ENCODE data around the gene WDFY2.

The WDFY2 gene

GRCh38 chr13:51799261-51799660 is 215.0 kb downstream of the WDFY2 start:
- no peaks in the 10 kb centered on the region for H3K36me3 ChIP-seq (replicated peaks)
- H3K27ac ChIP-seq, result no peak overlapping the region
- H3K4me3 ChIP-seq (ENCODE audit: low read depth, low read length), result no peak overlapping the region
- no peak for TF ChIP-seq CTCF (IDR thresholded peaks at IDR 0.05; ENCODE audit: low read depth, low read length, missing control alignments)
- no peak for DNase-seq
- in situ Hi-C loops (cut with HindIII; ENCODE audit: low pct_ligation_motif_present, low sequenced_read_pairs), result no loop called here
- H3K27me3 ChIP-seq (replicated peaks), result no peaks in the 10 kb centered on the region

- DNase-seq, result no peak
- Histone ChIP-seq H3K27ac (no peak overlapping the region), H3K27me3 (replicated peaks) (no peaks in the 10 kb centered on the region), H3K36me3 (replicated peaks) (no peaks in the 10 kb centered on the region), H3K4me3 (ENCODE audit: low read depth, low read length) (no peak overlapping the region)
- in situ Hi-C loops (cut with HindIII; ENCODE audit: low pct_ligation_motif_present, low sequenced_read_pairs), result no loop called here
- TF ChIP-seq CTCF (IDR thresholded peaks at IDR 0.05; ENCODE audit: low read depth, low read length, missing control alignments), result no peak
Observed at GRCh38 chr13:51800486-51800885, 216.2 kb downstream of the WDFY2 start.

GRCh38 chr13:51801631-51802099 is 217.4 kb downstream of the WDFY2 start:
- no peak overlapping the region for H3K27ac ChIP-seq
- no peaks in the 10 kb centered on the region for H3K27me3 ChIP-seq (replicated peaks)
- H3K4me3 ChIP-seq (ENCODE audit: low read depth, low read length), result no peak overlapping the region
- TF ChIP-seq CTCF (IDR thresholded peaks at IDR 0.05; ENCODE audit: low read depth, low read length, missing control alignments), result no peak
- no peak for DNase-seq
- in situ Hi-C loops (cut with HindIII; ENCODE audit: low pct_ligation_motif_present, low sequenced_read_pairs), result no loop called here
- H3K36me3 ChIP-seq (replicated peaks), result no peaks in the 10 kb centered on the region

GRCh38 chr13:51802631-51803418 is 218.6 kb downstream of the WDFY2 start:
- TF ChIP-seq CTCF (IDR thresholded peaks at IDR 0.05; ENCODE audit: low read depth, low read length, missing control alignments), result no peak
- peak overlapping the region; percentile 74 for H3K4me3 ChIP-seq (ENCODE audit: low read depth, low read length)
- in situ Hi-C loops (cut with HindIII; ENCODE audit: low pct_ligation_motif_present, low sequenced_read_pairs), result no loop called here
- H3K27ac ChIP-seq, result no peak overlapping the region
- H3K27me3 ChIP-seq (replicated peaks), result no peaks in the 10 kb centered on the region
- DNase-seq, result no peak
- H3K36me3 ChIP-seq (replicated peaks), result no peaks in the 10 kb centered on the region

- no peak for TF ChIP-seq CTCF (IDR thresholded peaks at IDR 0.05; ENCODE audit: low read depth, low read length, missing control alignments)
- Histone ChIP-seq H3K27me3 (replicated peaks) (no peaks in the 10 kb centered on the region), H3K36me3 (replicated peaks) (no peaks in the 10 kb centered on the region), H3K4me3 (ENCODE audit: low read depth, low read length) (peak within 1 kb of the TSS; percentile 74), H3K27ac (peak within 1 kb of the TSS; percentile 92)
- in situ Hi-C loops (cut with HindIII; ENCODE audit: low pct_ligation_motif_present, low sequenced_read_pairs), result no loop called here
- peak; percentile 61 for DNase-seq
Observed at GRCh38 chr13:51803422-51804294, 219.4 kb downstream of the WDFY2 start, which contains the start of gene DHRS12. TSS of gene DHRS12 (minus strand) at chr13:51804163. CDS start at chr13:51799659, 4,504 bp downstream.
